ENCODE results near the gene BSPH1. TPM values are rescaled to one million over a fixed set of nuclear protein-coding genes. Genes with fewer than 3 reads are reported as not detected.

The BSPH1 gene
- total and polyA plus RNA-seq, 2 of the 13 experiments (the other 11 are each of a cell fraction or from before 2014, with no cell fraction given), result not detected

DNA sequence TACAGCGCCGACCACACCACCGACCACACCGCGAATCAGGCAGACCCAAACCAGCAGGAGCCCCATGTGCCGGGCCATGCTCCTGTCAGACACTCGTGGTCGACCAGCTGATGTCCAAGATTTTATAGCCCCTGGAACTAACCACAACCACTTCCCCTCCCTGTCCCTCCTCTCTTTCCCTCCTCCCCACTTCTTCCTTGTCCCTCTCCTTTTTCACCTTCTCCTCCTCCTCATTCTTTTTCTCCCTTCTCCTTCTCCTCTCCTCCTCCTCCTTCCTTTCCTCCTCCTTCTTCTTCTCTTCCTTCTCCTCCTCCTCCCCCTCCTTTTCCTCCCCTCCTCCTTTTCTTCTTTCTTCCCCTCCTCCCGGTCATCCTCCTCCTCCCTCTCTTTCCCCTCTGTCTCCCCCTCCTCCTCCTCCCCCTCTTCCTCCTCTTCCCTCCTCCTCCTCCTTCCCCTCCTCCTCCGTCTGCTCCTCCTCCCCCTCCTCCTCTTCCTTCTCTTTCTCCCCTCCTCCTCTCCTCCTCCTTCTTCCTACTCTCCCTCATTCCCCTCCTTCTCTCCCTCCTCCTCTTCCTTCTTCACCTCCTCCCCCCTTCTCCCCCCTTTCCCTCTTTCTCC is 670 bp downstream of the BSPH1 start:
- Histone ChIP-seq H3K4me2 (ENCODE audit: low read depth, low read length) (no peak overlapping the region), H2AFZ (ENCODE audit: low read length) (no peak overlapping the region), H3K4me1 (ENCODE audit: insufficient read depth, low read length) (no peaks in the 10 kb centered on the region), H4K20me1 (ENCODE audit: insufficient read depth, low read length) (no peaks in the 10 kb centered on the region), H3K4me3 (replicated peaks in 1 of 3; ENCODE audit: insufficient read depth in 1 of 3, low read depth in 2 of 3, low read length in 3 of 3) (no peak overlapping the region), H3K9ac (ENCODE audit: insufficient read depth, low read depth, low read length) (no peak overlapping the region), H3K27ac (ENCODE audit: extremely low read length, insufficient read depth, low read length) (no peak overlapping the region), H3K9me3 (ENCODE audit: low read length) (no peaks in the 10 kb centered on the region), H3K79me2 (ENCODE audit: insufficient read depth, low read length) (no peaks in the 10 kb centered on the region), H3K36me3 (replicated peaks in 1 of 2; ENCODE audit: control insufficient read depth in 1 of 2, insufficient read depth in 2 of 2, low read length in 2 of 2) (no peaks in the 10 kb centered on the region), H3K27me3 (ENCODE audit: control insufficient read depth in 1 of 2, insufficient read depth in 2 of 2, low read length in 2 of 2) (peaks cover 1 to 13% of the 10 kb centered on the region in 2 experiments; a peak in 3 of 5 replicates)
- ATAC-seq, result no peak
- no peak for FAIRE-seq
- no TSS peak for BruUV-seq (replicated peaks)
- in situ Hi-C loops (cut with HindIII; ENCODE audit: extremely low pct_ligation_motif_present, low pct_unique_long_range_greater_than_20kb) (no loop called here), intact Hi-C loops (cut with micrococcal nuclease; ENCODE audit: unreplicated experiment) (no loop called here)
- DNase-seq (ENCODE audit: low spot score), result no peak
- ChIA-PET CTCF (ENCODE audit: low intra/inter-chr PET ratio, low total read pairs) (no interaction called here), POLR2A (no interaction called here)
- TF ChIP-seq PCBP2 (optimal IDR thresholded peaks at IDR 0.05; ENCODE audit: low read depth, low read length, poor library complexity, severe bottlenecking), result peak; percentile 51
- TF ChIP-seq, protein P1, sequence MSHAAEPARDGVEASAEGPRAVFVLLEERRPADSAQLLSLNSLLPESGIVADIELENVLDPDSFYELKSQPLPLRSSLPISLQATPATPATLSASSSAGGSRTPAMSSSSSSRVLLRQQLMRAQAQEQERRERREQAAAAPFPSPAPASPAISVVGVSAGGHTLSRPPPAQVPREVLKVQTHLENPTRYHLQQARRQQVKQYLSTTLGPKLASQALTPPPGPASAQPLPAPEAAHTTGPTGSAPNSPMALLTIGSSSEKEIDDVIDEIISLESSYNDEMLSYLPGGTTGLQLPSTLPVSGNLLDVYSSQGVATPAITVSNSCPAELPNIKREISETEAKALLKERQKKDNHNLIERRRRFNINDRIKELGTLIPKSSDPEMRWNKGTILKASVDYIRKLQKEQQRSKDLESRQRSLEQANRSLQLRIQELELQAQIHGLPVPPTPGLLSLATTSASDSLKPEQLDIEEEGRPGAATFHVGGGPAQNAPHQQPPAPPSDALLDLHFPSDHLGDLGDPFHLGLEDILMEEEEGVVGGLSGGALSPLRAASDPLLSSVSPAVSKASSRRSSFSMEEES (CRISPR knock-in tag; IDR thresholded peaks at IDR 0.05), result no peak
- no peak for TF ChIP-seq CCAR2 (optimal IDR thresholded peaks at IDR 0.05; ENCODE audit: low read depth, low read length)
- no peak for TF ChIP-seq KLF15 (CRISPR knock-in tag; IDR thresholded peaks at IDR 0.05; ENCODE audit: borderline replicate concordance)
- WGBS (ENCODE audit: low lambda C conversion rate), result 4% methylated on average over 6 of the region's 10 CpGs

DNA sequence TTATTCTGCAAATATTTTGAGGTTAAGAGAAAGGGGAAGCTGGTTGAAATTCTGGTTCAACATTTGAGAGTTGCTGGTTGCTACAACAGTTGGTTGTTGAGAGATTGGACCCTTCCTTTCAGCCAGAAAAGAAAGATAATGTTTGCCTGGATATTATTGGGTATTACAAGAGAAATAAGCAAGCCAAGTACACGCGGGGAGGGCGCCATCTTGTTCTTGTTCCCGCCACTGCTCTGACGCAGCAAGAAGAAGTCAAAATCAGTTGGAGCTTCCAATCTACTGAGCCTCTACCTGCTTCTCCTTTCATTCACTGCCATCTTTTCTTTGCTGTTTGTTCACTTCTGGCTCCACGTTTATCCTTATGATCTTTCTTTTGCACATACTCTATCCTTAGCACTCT is 18.4 kb downstream of the BSPH1 start:
- ChIA-PET POLR2A (no interaction called here), CTCF (ENCODE audit: low intra/inter-chr PET ratio, low total read pairs) (no interaction called here)
- no peaks in the 10 kb centered on the region for H3K79me2 ChIP-seq (ENCODE audit: insufficient read depth, low read length)
- H2AFZ ChIP-seq (ENCODE audit: low read length), result no peak overlapping the region
- in situ Hi-C loops (cut with HindIII; ENCODE audit: extremely low pct_ligation_motif_present, low pct_unique_long_range_greater_than_20kb) (loop anchor here (25.0 kb wide), 1 partner anchor 289 kb away; the partner anchor contains the start of genes CARD8 and ZNF114), intact Hi-C loops (cut with micrococcal nuclease; ENCODE audit: unreplicated experiment) (no loop called here)
- ATAC-seq, result no peak
- no peaks in the 10 kb centered on the region for H4K20me1 ChIP-seq (ENCODE audit: insufficient read depth, low read length)
- H3K9ac ChIP-seq (ENCODE audit: insufficient read depth, low read depth, low read length), result no peak overlapping the region
- no peaks in the 10 kb centered on the region for H3K9me3 ChIP-seq (ENCODE audit: low read length)
- H3K4me2 ChIP-seq (ENCODE audit: low read depth, low read length), result no peak overlapping the region
- no peak for DNase-seq (ENCODE audit: low spot score)
- WGBS (ENCODE audit: low lambda C conversion rate), result 19% methylated on average over 6 of the region's 6 CpGs
- H3K36me3 ChIP-seq (replicated peaks in 1 of 2; ENCODE audit: control insufficient read depth in 1 of 2, insufficient read depth in 2 of 2, low read length in 2 of 2), result no peaks in the 10 kb centered on the region
- H3K27ac ChIP-seq (ENCODE audit: extremely low read length, insufficient read depth, low read length), result no peak overlapping the region
- FAIRE-seq, result no peak
- H3K27me3 ChIP-seq (ENCODE audit: control insufficient read depth in 1 of 2, insufficient read depth in 2 of 2, low read length in 2 of 2), result peaks cover 1 to 6% of the 10 kb centered on the region in 2 experiments; a peak in 3 of 5 replicates
- no peak overlapping the region for H3K4me3 ChIP-seq (replicated peaks in 1 of 3; ENCODE audit: insufficient read depth in 1 of 3, low read depth in 2 of 3, low read length in 3 of 3)
- H3K4me1 ChIP-seq (ENCODE audit: insufficient read depth, low read length), result no peaks in the 10 kb centered on the region
- BruUV-seq (replicated peaks), result no TSS peak
- TF ChIP-seq, protein P2, sequence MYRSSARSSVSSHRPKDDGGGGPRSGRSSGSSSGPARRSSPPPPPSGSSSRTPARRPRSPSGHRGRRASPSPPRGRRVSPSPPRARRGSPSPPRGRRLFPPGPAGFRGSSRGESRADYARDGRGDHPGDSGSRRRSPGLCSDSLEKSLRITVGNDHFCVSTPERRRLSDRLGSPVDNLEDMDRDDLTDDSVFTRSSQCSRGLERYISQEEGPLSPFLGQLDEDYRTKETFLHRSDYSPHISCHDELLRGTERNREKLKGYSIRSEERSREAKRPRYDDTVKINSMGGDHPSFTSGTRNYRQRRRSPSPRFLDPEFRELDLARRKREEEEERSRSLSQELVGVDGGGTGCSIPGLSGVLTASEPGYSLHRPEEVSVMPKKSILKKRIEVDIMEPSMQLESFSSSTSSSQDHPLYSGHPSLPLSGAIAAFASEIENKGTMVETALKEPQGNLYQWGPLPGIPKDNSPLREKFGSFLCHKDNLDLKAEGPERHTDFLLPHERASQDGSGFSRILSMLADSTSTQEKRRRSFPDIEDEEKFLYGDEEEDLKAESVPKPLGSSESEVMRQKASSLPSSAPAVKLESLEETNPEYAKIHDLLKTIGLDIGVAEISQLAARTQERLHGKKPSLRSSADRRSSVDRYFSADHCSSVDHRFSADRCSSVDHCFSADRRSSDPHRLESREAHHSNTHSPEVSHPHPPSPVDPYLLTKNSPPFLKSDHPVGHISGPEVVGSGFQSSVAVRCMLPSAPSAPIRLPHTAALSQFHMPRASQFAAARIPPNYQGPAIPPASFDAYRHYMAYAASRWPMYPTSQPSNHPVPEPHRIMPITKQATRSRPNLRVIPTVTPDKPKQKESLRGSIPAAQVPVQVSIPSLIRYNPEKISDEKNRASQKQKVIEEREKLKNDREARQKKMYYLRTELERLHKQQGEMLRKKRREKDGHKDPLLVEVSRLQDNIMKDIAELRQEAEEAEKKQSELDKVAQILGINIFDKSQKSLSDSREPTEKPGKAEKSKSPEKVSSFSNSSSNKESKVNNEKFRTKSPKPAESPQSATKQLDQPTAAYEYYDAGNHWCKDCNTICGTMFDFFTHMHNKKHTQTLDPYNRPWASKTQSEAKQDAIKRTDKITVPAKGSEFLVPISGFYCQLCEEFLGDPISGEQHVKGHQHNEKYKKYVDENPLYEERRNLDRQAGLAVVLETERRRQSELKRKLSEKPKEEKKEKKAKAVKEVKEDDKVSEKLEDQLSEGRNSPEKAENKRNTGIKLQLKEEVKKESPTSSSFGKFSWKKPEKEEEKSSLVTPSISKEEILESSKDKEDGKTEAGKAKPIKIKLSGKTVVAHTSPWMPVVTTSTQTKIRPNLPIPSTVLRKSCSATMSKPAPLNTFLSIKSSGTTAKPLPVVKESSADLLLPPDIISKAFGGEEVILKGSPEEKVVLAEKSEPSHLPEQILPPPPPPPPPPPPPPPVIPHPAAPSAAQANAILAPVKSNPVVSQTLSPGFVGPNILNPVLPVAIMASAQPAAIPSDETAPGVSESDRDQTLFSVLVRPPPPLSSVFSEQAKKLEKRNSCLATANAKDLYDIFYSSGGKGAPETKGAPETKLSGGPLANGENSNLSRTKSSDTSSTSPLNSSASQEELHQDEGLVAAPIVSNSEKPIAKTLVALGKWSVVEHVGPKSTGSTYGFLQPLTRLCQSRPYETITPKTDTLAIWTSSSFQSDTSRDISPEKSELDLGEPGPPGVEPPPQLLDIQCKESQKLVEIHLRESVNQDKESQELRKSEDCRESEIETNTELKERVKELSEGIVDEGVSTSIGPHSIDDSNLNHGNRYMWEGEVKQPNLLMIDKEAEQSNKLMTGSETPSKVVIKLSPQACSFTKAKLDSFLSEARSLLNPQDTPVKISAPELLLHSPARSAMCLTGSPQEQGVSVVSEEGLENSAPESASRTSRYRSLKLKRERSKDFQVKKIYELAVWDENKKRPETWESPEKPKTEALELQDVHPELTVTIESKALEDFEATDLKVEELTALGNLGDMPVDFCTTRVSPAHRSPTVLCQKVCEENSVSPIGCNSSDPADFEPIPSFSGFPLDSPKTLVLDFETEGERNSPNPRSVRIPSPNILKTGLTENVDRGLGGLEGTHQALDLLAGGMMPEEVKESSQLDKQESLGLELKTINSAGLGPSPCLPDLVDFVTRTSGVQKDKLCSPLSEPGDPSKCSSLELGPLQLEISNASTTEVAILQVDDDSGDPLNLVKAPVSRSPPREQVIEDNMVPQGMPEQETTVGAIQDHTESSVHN (CRISPR knock-in tag; IDR thresholded peaks at IDR 0.05), result no peak
- TF ChIP-seq ZNF10 (CRISPR knock-in tag; IDR thresholded peaks at IDR 0.05; ENCODE audit: borderline replicate concordance, low read depth) (no peak), TOE1 (CRISPR knock-in tag; IDR thresholded peaks at IDR 0.05) (no peak), ZNF572 (CRISPR knock-in tag; IDR thresholded peaks at IDR 0.05) (no peak)
